Measurements from ENCODE around the gene ALDOA.
"Not testable (repeated sequence)": the region's sequence is repeated elsewhere in the genome, so short reads cannot be mapped to it uniquely, and the experiment has no call there.

Gene ALDOA

DNA sequence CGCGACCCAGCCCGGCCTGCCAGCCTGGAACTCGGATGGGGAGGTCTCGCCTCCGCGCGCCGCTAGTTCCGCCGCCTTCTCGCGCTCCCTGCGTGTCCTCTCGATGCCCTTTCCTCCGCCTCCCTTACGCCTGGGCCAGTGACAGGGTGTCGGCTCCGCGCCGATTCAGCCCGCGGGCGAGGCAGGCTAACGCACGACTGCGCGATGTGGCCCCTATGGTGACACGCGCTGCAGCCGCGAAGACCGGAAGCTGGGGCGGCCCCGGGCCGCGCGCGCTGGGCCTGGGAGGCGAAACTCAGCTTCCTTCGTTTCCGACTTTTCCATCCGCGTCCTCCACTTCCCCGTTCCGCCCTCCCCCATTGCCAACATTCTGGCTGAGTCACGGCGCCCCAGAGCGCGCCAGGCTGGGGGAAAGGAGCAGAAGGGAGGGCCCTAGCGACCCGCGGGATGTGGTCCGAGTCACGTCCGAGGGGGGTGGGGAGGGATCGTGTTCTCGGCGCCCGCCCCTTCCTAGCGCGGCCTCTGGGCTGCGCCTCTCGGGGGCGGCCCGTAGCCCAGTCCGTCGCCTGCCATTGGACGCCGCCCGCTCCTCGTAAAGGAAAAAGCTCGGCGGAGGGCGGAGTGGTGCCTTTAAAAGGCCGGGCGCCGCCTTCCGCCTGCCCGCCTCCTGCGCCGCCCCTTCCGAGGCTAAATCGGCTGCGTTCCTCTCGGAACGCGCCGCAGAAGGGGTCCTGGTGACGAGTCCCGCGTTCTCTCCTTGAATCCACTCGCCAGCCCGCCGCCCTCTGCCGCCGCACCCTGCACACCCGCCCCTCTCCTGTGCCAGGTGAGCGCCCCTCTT, at the start of gene ALDOA:
Gene ALDOA (plus strand): TSS at position 659 of the 841 bp plus-strand sequence. CDS start 1,138 bp downstream, outside the sequence.
- peak; percentile 84 to 99 (median 97) for DNase-seq

DNA sequence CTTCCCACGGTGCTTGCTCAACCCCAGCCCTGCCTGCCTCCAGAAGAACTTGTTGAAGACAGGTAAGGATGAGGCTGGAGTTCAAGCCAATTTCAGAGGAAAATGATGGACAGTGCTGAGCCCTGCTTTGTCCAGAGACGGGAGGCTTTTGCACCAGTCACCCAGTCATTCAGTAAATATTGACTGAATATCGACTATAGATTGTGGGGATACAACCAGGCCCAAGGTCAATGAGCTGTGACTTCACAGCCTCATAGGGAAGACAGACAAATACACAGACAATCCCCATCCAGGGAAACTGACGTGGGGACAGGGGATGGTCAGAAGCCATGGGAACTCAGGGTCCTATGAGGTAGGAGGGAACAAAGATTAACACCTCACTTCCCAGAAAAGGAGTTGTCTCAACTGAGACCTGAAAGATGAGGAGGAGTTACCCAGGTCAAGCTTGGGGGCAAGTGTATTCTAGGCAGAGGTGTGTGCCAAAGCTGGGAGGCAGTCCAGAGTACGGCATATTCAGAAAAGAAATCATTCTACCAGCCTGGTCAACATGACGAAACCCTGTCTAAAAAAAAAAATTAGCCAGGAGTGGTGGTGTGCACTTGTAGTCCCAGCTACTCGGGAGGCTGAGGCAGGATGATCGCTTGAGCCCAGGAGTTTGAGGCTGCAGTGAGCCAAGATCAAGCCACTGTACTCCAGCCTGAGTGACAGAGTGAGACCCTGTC, 48.8 kb upstream of the ALDOA start:
- no peak for DNase-seq

DNA sequence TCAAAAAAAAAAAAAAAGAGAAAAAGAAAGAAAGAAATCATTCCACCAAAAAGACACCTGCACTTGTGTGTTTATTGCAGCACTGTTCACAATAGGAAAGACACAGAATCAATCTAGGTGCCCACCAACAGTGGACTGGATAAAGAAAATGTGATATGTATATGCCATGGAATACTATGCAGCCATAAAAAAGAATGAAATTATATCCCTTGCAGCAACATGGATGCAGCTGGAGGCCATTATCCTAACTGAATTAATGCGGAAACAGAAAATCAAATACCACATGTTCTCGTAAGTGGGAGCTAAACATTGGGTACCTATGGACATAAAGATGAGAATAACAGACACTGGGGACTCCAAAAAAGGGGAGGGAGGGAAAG, 48.3 kb upstream of the ALDOA start:
- no peak for DNase-seq

DNA sequence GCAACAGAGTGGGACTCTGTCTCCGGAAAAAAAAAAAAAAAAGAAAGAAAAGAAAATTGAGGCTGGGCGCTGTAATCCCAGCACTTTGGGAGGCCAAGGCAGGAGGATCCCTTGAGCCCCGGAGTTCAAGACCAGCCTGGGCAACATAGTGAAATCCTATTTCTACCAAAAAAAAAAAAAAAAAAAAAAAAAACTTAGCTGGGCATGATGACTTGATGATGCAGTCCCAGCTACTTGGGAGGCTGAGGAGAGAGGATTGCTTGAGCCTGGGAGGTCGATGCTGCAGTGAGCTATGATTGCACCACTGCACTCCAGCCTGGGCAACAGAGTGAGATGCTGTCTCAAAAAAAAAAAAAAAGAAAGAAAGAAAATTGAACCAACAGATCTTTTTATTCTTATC, 47.6 kb upstream of the ALDOA start:
- DNase-seq = not testable (repeated sequence)

DNA sequence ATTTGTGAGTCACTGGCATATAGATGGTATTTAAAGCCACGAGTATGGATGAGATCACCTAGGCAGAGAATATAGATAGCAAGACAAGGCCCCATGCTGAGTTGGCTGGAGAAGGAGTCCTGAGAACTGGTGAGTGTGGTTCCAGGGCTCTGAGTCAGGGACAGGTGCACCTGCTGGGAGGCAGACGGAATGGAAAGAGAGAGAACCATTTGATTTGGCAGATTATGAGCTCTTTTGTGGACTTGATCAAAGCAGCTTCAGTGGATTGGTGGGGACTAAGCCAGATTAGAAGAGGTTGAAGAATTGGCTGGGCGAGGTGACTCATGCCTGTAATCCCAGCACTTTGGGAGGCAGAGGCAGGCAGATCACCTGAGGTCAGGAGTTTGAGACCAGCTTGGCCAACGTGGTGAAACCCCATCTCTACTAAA, 46.8 kb upstream of the ALDOA start:
- DNase-seq = peak in 1 of 14 donors; percentile 70

DNA sequence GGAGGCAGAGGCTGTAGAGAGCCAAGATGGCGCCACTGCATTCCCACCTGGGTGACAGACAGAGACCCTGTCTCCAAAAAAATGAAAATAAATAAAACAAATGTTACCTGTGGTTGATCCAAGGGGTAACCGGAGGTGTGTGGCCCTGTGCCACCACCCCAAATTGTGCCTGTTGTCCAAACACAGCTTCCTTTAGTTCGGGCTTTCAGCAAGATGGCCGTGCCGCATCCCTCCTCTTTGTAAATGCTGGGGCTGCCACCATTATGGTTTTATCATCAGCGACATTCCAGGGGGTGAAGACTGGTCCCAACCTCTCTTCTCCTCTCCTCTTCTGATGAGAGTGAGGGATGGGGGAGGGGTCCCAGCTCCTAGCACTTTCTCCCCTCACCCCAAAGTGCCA, 42.7 kb upstream of the ALDOA start, which contains the start of gene C16orf92:
Gene C16orf92 (plus strand): TSS at position 312 of the 400 bp plus-strand sequence. CDS start 143 bp downstream, outside the sequence.
- no peak for DNase-seq

DNA sequence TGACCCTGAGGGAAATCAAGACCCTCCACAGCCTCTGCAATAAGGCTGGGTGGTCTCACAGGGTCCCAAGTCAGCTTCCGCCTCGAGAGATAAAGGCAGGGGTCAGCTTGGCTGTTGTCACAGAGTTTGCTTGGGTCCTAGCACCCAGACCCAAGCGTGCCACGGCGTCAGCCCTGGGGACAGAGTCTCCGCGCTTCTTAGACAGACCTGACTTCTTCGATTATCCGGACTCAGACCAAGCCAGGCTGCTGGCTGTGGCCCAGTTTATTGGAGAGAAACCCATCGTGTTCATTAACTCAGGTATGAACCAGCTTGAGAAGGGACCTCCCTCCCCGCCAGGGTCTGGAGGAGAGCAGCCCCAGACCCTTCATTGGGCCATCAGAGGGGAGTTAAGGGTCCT, 42.0 kb upstream of the ALDOA start:
- DNase-seq = no peak

DNA sequence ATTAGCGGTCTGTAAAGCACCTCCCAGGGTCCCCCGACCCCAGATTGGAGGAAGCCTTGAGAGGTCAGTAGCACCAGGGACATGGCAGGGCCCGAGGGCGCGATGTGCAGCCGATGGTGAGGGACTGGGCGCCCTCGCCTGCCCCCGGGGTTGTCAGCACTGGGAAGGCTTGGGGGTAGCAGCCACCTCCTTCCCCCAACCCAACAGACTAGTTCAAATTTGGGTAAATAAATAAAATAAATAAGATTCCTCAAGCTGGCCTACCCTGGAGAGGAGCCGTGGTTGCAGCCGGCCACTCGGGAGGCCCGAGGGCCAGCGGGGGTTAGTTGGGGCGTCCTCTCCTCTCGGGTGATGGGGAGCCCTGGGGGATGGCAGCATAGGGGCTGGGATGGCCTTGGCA, 41.1 kb upstream of the ALDOA start:
- DNase-seq = no peak

DNA sequence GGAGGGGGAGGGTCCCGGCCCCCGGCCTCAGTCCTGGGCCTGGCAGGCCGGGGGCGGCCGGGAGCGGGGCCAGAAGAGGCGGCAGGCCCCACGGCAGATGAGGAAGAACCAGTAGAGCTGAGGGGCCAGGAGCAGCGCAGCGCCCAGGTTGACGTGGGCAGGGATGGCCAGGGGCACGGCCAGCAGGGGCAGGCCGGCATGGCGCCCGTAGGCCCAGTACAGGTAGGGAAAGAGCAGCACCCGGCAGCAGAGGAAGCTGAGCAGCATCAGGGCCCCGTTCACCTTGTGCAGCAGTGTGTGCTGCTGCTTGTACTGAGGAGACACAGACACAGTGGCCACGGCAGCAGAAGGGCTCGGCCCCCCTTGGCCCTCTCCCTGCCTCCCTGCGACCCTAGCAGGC, 40.4 kb upstream of the ALDOA start:
- DNase-seq = no peak

DNA sequence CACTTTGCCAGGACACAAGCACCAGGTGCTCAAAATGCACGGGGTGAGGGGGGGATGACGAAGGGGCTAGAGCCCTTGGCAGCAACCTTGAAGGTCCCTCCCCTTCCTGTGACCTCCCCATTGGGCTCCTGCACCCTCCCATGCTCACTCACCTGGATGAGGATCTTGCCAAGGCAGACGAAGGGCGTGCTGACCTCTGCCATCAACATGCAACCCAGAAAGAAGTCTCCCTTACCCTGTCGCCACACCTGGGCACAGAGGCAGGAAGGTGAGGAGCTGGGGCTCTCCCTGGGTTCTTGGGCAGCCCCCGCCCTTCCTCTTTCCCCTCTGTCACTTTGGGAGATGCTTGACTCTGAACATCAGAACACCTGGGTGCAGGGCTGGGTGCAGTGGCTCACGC, 40.0 kb upstream of the ALDOA start:
- DNase-seq = no peak

DNA sequence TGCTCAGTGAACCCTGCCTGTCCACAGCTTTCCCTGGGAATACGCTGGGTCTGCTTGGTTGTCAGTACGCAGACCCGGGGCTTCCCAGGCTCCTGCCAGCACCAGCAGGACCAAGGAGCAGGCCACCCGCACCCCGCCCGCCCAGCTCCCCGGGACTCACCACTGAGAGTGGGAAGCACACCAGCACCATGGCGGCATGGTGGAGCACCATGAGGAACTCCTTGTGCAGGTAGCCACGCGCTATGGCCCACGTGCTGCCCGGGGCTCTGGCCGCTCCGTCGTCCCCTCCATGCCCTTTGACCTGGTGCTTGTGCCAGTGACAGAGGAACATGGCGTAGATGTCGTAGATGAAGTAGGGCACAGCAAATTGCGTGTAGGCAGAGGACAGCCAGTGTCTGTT, 39.1 kb upstream of the ALDOA start:
- DNase-seq = no peak

DNA sequence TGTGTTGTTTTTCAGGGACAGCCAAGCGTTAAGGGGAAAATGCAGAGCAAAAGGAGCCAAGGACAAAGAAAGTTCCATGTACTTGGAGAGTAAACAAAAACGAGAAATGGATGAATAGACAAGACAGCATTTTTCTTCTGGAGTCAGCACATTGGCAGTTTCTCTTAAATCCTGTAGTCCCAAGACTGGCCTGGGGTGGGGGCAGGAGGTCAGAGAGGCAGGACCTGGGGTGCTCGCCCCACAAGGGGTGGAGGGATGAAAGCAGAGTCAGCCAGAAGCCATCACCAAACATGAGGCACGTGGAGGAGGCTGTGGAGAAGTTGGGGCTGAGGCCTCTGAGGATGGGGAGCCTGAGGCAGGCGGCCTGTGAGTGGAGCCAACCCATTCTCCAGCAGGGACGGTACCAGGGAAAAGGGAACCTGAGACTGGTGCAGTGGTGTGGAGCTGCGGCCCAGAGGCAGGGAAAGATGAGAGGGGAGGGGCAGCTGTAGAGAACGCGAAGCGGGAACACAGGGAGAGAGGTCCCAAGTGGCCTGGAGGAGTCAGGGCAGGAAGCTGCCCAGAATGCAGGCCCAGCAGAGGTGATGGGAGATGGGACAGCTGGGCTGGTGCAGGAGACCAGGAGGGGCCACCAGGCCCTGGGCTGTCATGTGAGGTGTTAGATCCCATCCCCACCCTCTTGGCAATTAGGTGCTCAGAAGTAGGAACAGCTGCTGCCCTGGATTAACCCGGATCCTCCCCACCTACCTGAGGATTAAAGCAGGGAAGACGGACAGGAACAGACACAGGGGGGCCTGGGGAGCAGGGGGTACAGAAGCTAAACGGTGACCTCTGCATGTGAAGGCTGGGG, 37.7 kb upstream of the ALDOA start:
- no peak for DNase-seq

DNA sequence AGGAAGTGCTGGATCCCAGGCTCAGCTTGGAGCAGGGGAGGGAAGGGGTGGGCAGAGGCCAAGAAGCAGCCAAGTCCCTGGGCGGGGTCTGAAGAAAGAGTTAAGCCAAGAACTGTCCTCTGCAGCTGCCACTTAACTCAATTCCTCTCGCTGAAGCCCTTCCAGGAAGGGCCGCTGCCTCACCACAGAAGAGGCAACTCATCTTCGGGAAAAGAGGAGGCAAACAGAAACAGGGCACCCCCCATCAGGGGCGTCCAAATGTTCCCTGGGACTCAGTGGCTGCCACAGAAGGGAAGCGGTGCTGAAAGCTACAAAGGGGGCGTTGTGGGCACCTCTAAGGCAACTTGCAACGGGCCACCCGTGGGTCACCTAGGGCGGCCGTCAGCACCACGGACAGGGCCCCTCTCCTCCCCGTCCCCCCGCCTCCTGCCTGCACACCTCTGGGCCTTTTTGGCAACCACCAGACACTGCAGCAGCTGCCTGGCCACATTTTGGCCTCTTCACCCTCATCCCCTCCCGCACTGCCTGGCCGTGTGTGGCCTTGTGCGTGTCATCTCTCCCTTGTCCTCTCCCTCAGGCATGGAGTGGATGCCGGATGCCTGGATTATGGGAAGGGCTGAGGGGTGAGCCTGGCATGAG, 37.0 kb upstream of the ALDOA start:
- peak in 1 of 14 donors; percentile 73 for DNase-seq

DNA sequence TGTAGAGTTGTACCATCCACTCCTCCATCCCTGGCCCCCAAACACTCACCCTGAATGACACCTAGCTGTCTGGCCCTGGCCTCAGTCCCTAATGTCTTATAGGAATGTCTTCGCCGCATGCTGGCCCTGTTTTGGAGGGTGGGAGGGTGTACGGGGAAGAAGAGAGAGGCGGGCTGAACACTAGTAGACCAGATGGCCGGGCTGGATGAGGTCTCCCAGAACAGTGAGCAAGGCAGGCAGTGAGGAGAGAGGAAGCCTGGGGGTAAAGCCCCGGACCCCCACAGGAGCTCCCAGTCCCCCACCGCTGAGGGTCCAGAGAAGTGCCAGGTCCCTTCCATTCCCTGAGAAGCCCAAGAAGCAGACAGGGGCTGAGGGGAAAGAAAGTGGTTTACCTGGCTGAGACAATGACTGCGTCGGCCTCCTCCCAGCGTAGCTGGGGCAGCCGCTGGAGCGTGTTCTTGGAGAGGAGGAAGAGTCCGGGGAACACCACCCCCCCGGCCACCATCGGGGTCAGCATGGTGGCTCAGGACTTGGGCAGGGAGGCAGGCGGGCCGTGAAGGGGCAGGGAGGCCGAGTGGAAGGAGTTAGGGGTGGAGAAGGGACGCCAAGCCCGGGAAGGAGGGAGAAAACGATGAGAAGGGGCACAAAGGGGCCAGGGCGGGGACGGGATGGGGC, 35.4 kb upstream of the ALDOA start:
- peak in 1 of 14 donors; percentile 44 for DNase-seq

DNA sequence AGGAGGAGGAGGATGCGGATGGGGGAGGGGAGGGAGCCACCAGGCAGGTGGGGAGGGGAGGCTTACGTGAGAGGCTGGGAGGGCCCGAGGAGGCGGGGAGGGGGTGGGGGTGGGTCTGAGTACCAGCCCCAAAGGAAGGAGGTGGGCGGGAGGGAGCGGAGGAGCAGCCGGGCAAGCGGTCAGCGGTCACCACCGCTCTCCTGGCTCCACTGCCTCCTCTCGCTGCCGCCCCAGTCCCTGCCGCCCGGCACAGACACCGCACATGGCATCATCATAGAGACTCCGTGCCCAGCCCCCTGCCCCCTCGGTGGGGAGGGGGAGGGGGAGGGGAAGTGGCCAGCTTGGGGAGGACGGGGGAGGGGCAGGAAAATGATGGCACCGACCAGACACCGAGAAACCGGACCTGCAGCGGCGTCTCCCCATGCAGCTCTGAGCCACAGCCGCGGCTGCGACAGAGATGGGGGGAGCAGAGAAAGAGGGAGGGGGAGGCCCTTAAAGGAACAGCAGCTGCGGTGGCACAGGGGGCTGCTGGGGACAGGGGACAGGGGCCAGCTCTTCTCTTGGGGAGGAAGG, 34.6 kb upstream of the ALDOA start, which contains the start of gene TLCD3B:
Gene TLCD3B (minus strand): TSS at position 431 of the 573 bp plus-strand sequence. CDS start 744 bp downstream, outside the sequence.
- DNase-seq = peak in 2 of 14 donors; percentile 24 to 81

DNA sequence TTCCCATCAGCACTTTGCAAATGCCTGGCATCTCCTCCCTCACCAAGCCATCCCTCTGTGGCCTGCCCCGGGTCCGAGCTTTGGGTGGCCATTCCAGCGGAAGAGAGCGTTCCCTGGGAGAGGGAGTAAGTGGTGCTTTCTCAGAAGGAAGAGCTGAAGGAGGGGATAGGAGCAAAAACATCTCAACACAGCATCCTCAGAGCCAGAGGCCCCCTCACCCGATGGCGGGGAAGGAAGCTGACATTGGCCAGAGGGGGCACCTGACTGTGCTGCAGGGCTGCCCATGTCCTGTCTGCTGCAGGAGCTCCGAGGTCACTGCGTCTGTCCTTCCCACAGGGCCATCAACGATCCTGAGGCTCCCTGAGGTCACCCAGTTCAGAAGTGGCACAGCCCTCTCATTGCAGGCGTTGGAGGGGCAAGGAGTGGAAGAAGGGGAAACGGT, 34.1 kb upstream of the ALDOA start:
- DNase-seq = peak in 1 of 14 donors; percentile 39

DNA sequence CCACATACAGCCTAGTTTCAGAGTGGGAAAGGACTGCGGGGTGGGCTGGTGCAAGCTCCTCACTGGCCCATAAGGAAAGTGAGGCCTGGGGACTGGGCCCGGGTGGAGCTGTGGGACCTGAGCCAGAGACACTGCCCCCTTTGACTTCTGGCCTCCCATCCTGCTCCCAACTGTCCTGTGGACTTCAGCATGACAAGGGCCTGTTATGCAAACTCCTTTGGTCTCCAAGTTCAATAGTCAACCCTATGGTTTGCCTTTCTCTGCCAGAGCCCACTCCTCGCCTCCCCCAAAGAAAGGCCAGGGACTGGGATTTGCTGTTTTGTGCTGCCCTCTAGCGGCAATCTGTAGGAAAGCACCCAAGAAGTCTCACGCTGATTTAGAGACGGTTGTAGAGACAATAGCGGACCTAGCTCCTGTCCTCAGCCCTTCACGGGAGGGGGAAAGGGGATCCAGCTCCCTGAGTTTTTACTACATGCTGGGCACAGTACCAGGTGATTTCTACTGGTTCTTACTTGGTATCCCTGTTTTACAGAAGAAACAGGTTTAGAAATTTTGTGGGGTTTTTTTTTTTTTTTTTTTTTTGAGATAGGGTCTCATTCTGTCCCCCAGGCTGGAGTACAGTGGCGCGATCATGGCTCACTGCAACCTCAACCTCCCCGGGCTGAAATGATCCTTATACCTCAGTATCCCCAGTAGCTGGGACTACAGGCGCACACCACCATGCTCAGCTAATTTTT, 33.3 kb upstream of the ALDOA start:
- peak in 8 of 14 donors; percentile 10 to 59 (median 22) for DNase-seq

DNA sequence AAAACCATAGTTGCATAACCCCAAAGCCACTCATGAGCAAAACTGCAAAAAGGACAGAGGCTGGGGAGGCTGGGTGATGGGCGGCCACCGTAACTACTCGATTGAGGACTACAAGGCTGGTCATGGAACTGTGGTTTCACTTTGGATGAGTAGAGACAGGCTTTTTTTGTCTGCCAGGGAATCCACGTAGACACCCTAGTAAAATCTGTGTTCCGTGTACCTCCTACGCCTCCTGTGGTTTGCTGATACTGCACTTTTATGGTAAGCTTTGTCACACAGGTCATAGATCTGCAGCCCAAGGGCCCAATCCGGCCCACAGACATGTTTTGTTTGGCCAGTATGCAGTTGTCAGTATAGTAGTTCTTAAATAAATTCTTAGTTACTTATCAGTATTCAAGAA, 32.3 kb upstream of the ALDOA start:
- DNase-seq = no peak

DNA sequence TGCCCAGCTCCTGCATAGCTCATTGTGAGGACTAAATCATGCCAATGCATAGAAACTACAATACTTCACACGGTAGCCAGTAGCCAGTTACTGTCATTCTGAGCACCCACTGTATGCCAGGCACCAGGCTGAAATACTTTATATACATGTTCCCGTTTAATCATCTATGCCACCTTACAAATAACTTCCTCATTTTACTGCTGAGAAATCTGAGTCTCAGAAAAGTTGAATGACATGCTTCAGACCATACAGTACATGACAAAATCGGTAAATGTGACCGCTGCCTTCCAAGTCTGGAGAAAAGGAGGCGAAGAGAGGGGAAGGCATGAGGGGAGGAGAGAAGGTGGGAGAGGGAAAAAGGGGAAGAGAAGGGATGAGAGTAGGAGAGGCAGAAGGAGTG, 25.3 kb upstream of the ALDOA start:
- no peak for DNase-seq

DNA sequence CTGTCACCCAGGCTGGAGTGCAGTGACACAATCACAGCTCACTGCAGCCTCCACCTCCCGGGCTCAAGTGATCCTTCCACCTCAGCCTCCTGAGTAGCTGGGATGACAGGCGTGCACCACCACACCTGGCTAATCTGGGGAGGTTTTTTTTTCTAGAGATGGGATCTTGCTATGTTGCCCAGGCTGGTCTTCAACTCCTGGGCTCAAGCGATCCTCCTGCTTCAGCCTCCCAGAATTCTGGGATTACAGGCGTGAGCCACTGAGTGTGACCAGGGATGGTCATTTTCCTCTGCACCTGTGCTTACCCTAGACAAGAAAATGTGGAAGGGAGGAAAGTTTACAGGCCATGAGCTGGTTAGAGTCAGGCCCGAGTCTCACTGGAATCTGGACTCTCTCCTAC, 24.9 kb upstream of the ALDOA start:
- DNase-seq = not testable (repeated sequence)

All from C1 segment of cervical spinal cord (tissue), 14 donors.